ENCODE results near the gene HIP1.
"Not testable (repeated sequence)": the region's sequence is repeated elsewhere in the genome, so short reads cannot be mapped to it uniquely, and the experiment has no call there.

Gene HIP1

GRCh38 chr7:75614401-75614800 is 124.3 kb downstream of the HIP1 start:
- DNase-seq (ENCODE audit: low read depth in 2 of 2): no peak

- no peak for DNase-seq (ENCODE audit: low read depth in 2 of 2)
Observed at GRCh38 chr7:75613351-75613750, 125.4 kb downstream of the HIP1 start.

GRCh38 chr7:75611557-75612178 is 127.1 kb downstream of the HIP1 start:
- DNase-seq (ENCODE audit: low read depth in 2 of 2): no peak

GRCh38 chr7:75609416-75609815 is 129.3 kb downstream of the HIP1 start:
- DNase-seq (ENCODE audit: low read depth in 2 of 2): not testable (repeated sequence)

- DNase-seq (ENCODE audit: low read depth in 2 of 2): no peak
Observed at GRCh38 chr7:75608451-75609122, 130.2 kb downstream of the HIP1 start.

- DNase-seq (ENCODE audit: low read depth in 2 of 2): no peak
Observed at GRCh38 chr7:75604408-75604807, 134.3 kb downstream of the HIP1 start.

GRCh38 chr7:75602831-75603230 is 135.9 kb downstream of the HIP1 start:
- DNase-seq (ENCODE audit: low read depth in 2 of 2): not testable (repeated sequence)

- no peak for DNase-seq (ENCODE audit: low read depth in 2 of 2)
Observed at GRCh38 chr7:75601539-75601938, 137.2 kb downstream of the HIP1 start.

- not testable (repeated sequence) for DNase-seq (ENCODE audit: low read depth in 2 of 2)
Observed at GRCh38 chr7:75600748-75601147, 138.0 kb downstream of the HIP1 start.

GRCh38 chr7:75599244-75599781 is 139.4 kb downstream of the HIP1 start:
- no peak for DNase-seq (ENCODE audit: low read depth in 2 of 2)

GRCh38 chr7:75596727-75597614 is 141.8 kb downstream of the HIP1 start:
- DNase-seq (ENCODE audit: low read depth in 2 of 2): no peak

- no peak for DNase-seq (ENCODE audit: low read depth in 2 of 2)
Observed at GRCh38 chr7:75595766-75596165, 143.0 kb downstream of the HIP1 start.

- DNase-seq (ENCODE audit: low read depth in 2 of 2): not testable (repeated sequence)
Observed at GRCh38 chr7:75593500-75594184, 145.1 kb downstream of the HIP1 start.

GRCh38 chr7:75591467-75592255 is 147.1 kb downstream of the HIP1 start:
- no peak for DNase-seq (ENCODE audit: low read depth in 2 of 2)

GRCh38 chr7:75590373-75591005 is 148.3 kb downstream of the HIP1 start:
- DNase-seq (ENCODE audit: low read depth in 2 of 2): no peak

GRCh38 chr7:75584354-75584753 is 154.4 kb downstream of the HIP1 start:
- DNase-seq (ENCODE audit: low read depth in 2 of 2): no peak

- DNase-seq (ENCODE audit: low read depth in 2 of 2): no peak
Observed at GRCh38 chr7:75583255-75583654, 155.5 kb downstream of the HIP1 start.

GRCh38 chr7:75579899-75580298 is 158.8 kb downstream of the HIP1 start:
- no peak for DNase-seq (ENCODE audit: low read depth in 2 of 2)

GRCh38 chr7:75578081-75578480 is 160.7 kb downstream of the HIP1 start:
- no peak for DNase-seq (ENCODE audit: low read depth in 2 of 2)

GRCh38 chr7:75575488-75576121 is 163.1 kb downstream of the HIP1 start:
- DNase-seq (ENCODE audit: low read depth in 2 of 2): no peak

Data from stimulated activated CD4-positive, alpha-beta T cell treated with anti-CD3 and anti-CD28 coated beads, Interleukin-1b, Interleukin-23, amount 100 ng/mL, for 1 hour (primary cell).